Hematopoietic multipotent progenitor cell treated with erythropoietin and hydrocortisone succinate and interleukin-3 and kit ligand, for 8 days (in vitro differentiated cells): ENCODE results near the gene FBN2.
A peak's percentile ranks its signal among the peaks of the same experiment; 100 is the strongest.

Experiments
- DNase-seq: peaks from one replicate; pipeline ENCODE4 v3.0.0-alpha.2; 2015

Gene FBN2

GRCh38 chr5:128290152-128290858 lies 247.7 kb downstream of the FBN2 start:
- no peak for DNase-seq

GRCh38 chr5:128287740-128288139 lies 250.3 kb downstream of the FBN2 start:
- no peak for DNase-seq

- no peak for DNase-seq
Measured at GRCh38 chr5:128284236-128284635, 253.8 kb downstream of the FBN2 start.

DNA sequence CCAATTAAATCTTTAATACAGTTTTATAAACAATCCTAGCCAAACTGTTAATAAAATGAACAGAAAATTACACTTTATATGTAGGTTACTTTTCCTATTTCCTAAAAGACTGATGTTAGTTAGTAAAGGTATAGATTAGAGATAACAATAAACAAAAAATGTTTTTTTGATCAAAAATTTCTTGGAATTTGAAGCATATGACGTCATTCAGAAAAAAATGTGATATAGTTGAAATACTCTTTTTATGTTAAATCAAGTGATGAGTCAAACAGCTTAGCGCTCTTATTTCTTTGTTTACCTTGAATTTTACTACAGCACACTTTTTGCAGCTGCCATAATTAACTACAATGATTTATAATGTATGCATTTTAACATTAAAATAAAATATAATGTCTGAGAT lies 258.7 kb downstream of the FBN2 start:
- no peak for DNase-seq

DNA sequence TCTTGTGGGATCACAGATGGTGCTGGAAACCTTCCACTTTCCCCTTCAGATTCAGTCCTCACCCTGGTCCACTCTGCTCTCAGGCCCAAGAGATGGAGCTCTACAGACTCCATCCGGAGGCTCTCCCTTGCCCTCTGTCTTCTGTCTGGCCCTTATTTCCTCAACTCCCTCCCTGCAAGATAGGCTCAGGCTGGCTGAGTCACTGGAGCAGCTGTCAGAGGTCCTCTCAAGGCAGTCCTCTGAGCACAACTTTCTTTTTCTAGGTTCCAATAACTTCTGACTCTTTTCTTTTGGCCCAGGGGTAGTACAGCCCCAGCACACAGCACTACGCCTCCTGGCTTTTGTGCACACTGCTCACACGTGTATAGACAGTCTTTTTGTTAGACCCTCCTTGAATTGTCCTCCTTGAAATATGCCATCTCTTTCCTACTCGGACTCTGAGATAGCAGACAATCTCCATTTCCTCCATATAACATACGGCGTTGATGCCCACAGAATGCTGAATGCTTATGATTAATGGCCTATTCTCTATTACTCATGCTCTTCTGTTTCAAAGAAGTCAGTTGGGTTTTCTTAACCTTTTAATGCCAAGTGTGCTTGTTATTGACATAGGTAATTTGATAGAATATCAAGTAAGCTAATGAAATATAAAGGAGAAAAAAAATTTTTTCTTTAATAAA lies 261.4 kb downstream of the FBN2 start:
- no peak for DNase-seq

GRCh38 chr5:128274441-128274840 lies 263.6 kb downstream of the FBN2 start:
- DNase-seq: no peak

- DNase-seq: no peak
Measured at GRCh38 chr5:128273736-128274135, 264.3 kb downstream of the FBN2 start.

GRCh38 chr5:128271859-128272464 lies 266.1 kb downstream of the FBN2 start:
- peak; percentile 6 for DNase-seq

GRCh38 chr5:128271071-128271470 lies 267.0 kb downstream of the FBN2 start:
- DNase-seq: no peak

DNA sequence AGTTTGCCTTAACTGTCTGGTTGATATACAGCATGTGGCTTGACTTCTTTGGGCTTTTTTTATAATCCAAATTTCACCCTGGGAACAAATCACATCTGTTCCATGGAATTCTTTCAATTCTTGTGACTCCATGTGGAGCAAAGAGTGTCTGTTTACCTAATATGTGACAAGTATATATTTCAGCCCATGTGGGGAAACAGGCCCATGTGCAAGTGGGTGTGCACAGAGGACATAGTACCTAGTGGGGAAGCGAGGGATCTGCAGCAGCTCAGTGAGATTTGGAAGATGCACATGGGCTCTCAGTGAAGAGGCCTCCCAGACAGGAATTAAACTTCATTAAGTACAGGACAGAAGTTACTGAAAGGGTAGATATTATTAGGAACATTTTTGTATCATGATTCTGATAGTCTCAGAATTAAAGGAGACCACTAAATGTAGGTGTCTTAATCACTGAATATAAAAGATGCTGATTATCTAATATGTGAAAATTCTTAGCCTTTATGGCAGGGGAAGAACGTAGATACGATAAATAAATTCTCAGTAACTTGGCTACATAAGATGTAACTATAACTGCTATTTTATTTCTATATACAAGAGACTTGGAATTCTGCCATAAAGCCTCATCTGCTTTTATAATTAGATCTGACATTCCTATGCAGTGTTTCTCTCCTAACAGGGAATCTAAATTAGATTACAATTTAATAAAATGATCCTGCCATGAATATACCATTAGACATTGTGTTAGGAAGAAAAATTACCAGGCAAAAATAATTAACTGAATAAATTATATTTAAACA lies 273.3 kb downstream of the FBN2 start:
- DNase-seq: no peak

DNA sequence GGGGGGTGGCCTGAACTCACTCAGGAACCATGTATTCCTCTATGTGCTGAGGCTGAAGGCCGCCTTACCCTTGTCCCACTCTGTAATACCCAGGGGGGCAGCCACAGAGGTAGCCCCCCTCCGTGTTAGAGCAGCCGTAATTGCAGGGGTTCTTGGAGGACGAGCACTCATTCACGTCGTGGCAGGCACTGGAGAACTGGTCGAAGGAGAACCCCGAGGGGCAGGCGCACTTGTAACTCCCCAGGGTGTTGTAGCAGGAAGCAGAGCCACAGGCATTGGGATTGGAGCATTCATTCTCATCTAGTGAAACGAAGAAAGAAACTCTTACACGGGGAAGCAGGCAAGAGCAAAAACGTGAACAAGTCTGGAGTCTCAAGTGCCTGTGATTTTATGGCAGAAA lies 274.7 kb downstream of the FBN2 start:
- DNase-seq: no peak

- no peak for DNase-seq
Measured at GRCh38 chr5:128262911-128263310, 275.1 kb downstream of the FBN2 start.

DNA sequence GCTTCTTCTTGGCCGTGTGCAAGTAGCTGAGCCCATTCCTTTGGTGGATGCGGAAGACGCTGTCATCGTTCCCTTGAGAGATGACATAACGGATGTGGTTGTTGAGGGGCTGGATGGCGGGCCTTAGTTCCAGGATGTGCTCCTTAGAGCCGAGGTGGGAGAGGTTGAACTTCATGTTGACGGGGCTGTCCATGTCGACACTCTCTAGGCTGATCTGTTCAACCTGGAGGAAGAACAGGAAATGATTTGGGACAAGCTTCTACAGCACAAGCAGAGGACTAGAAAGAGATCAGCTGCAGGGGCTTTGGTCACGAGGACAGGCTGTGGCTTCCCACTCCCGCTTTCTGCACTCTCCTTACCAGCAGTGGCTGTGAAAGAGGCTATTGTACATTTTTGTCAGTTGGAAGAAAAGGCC lies 278.4 kb downstream of the FBN2 start:
- DNase-seq: no peak

GRCh38 chr5:128258372-128258771 lies 279.7 kb downstream of the FBN2 start:
- no peak for DNase-seq

DNA sequence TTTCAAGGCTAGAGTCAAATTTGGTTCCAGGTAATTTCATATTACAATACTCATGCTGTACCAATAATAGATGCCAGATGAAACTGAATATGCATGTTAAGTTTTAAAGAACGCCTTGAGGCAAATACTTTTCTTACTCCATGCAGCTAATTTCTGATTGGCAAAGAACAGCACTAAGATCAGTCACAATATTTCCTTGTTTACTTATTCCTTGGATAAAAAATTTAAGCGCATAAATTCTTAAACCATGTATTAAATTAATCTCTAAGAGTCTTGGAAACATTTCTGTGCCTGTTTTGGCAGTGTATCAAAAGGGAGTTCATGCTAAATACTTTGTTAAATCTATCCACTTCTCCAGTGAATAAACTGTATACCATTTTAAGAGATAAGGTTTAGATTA lies 281.0 kb downstream of the FBN2 start:
- DNase-seq: no peak

GRCh38 chr5:128254789-128255188 lies 283.3 kb downstream of the FBN2 start:
- DNase-seq: no peak

DNA sequence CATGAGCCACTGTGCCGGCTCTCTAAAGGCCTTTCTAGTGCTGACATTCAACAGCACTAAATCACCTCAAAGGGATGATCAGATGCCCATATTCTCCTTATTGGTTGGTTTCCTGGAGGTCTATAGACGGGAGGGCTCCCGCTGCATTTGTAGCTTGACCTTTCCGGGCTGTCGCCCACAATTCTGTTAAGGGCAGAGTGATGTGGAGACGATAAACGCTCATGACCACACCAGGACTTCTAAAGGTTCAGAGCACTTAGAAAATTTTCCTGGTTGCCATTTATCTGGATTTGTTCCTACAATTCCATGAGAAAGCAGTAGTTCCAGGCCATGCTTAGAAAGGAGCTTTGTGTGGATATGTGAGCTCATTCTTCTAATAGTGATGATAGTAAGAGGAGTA lies 284.2 kb downstream of the FBN2 start:
- no peak for DNase-seq

GRCh38 chr5:128253161-128253560 lies 284.9 kb downstream of the FBN2 start:
- no peak for DNase-seq

GRCh38 chr5:128252756-128253155 lies 285.3 kb downstream of the FBN2 start:
- no peak for DNase-seq

- no peak for DNase-seq
Measured at GRCh38 chr5:128252196-128252595, 285.8 kb downstream of the FBN2 start.

DNA sequence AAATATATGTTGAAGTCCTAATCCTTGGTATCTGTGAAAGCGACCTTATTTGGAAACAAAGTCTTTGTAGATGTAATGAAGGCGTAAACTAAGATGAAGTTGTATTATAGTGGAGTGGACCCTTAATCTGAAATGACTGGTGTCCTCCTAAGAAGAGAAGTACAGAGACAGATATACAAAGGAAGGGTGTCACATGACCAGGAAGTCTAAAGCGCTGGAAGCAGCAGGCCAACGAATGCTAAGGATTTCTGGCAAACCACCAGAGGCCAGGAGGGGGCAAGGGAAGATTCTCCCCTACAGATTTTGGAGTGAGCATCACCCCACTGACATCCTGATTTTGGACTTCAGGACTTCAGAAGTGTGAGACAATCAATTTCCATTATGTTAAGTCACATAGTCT lies 292.1 kb downstream of the FBN2 start:
- DNase-seq: no peak

DNA sequence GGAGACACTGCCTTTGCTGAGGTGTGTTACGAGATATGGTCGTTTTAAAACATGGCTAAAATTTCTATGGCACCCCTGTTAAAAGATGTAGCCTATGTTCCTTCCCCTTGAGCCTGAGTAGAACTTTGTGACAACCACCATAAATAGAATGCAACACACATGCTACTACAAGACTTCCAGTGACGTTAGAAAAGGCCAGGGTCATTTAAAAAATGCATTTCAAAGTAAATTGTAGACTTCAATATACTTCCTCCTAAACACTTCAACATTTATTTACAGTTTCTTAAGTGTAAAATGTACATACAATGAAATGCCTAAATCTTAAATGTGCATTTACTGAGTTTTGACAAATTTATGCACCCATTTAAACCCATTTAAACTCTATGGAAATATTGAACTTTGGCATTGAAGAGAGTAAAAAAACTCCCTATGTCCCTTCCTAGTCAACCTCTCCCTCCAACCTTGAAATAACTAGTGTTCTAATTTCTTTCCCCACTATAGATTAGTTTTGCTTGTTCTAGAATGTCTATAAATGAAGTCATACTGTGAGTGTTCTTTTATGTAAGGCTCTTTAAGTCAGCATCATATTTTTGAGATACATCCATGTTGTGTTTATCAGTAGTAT lies 294.0 kb downstream of the FBN2 start:
- DNase-seq: no peak
